B cell (primary cell): ENCODE results near the gene GRIK5. TPM values are rescaled to one million over a fixed set of nuclear protein-coding genes. Genes with fewer than 3 reads are reported as not detected.

Experiments used
- ATAC-seq: fragments of 200-7000 bp; cut with Tn5 transposase; one replicate; pipeline ENCODE4 v1.10.0; 2021; ENCODE audit warnings: low read depth, mild to moderate bottlenecking, moderate number of reproducible peaks, moderate library complexity
- CTCF ChIA-PET: fragments of 350-600 bp; sonication (Branson Sonifier 250); formaldehyde crosslinking; loops from one replicate; lab custom pipeline; 2021; ENCODE audit warnings: antibody characterized with exemption, inconsistent platforms; lab: Charles Lee
- POLR2A ChIA-PET: fragments of 350-600 bp; sonication (Branson Sonifier 250); formaldehyde crosslinking; loops from one replicate; lab custom pipeline; 2021; ENCODE audit warnings: antibody characterized with exemption; lab: Charles Lee
- DNase-seq: peaks from one replicate; pipeline ENCODE4 v3.0.0; 2013
- H2AFZ ChIP-seq: 2 replicates; pipeline ENCODE4 v1.6.1; 2012; ENCODE audit warnings: mild to moderate bottlenecking, low read depth, low read length; ENCODE audit not compliant: insufficient read depth, poor library complexity, severe bottlenecking
- H3K27ac ChIP-seq, 2 donors: 1 replicate in 1 of 2; 2 replicates in 1 of 2; pipeline ENCODE4 v1.5.1; 2012 to 2013; ENCODE audit warnings: low read length in 2 of 2, mild to moderate bottlenecking in 2 of 2, moderate library complexity in 1 of 2
- H3K27me3 ChIP-seq, 4 experiments: fragments of 200-600 bp in 1 of 4; sonication (generic) in 1 of 4; replicated peaks in 1 of 4; 1 replicate in 2 of 4; 2 replicates in 2 of 4; pipeline versions ENCODE4 v1.6.1 to v1.7.0; 2013 to 2016; ENCODE audit warnings: low read length in 3 of 4, mild to moderate bottlenecking in 2 of 4, mixed read lengths in 1 of 4, moderate library complexity in 1 of 4; ENCODE audit not compliant: insufficient read depth in 4 of 4, control insufficient read depth in 3 of 4; ENCODE audit errors: control extremely low read depth in 1 of 4
- H3K36me3 ChIP-seq, 2 experiments: replicated peaks in 1 of 2; 1 replicate in 1 of 2; 2 replicates in 1 of 2; pipeline versions ENCODE4 v1.6.1 to v1.7.1; 2013; ENCODE audit warnings: low read length in 1 of 2; ENCODE audit not compliant: insufficient read depth in 2 of 2, control insufficient read depth in 1 of 2; ENCODE audit errors: control extremely low read depth in 1 of 2, extremely low read depth in 1 of 2
- H3K4me1 ChIP-seq, 2 donors: fragments of 200-600 bp in 1 of 2; sonication (generic) in 1 of 2; 1 replicate in 1 of 2; 2 replicates in 1 of 2; pipeline versions ENCODE4 v1.5.1 to v1.6.1; 2013 to 2017; ENCODE audit warnings: low read length in 2 of 2; ENCODE audit not compliant: control insufficient read depth in 2 of 2, insufficient read depth in 2 of 2
- H3K4me2 ChIP-seq: replicated peaks from 2 replicates; pipeline ENCODE3; 2012; ENCODE audit warnings: mild to moderate bottlenecking, low read depth, low read length; ENCODE audit not compliant: poor library complexity, severe bottlenecking
- H3K4me3 ChIP-seq, 5 experiments: fragments of 200-600 bp in 1 of 5; sonication (generic) in 1 of 5; 1 replicate in 3 of 5; 2 replicates in 2 of 5; pipeline versions ENCODE4 v1.5.1 to v1.7.0; 2011 to 2016; ENCODE audit warnings: low read length in 4 of 5, mild to moderate bottlenecking in 4 of 5, low read depth in 2 of 5, control low read depth in 1 of 5, moderate library complexity in 1 of 5; ENCODE audit not compliant: insufficient read depth in 1 of 5; ENCODE audit errors: control extremely low read depth in 1 of 5, extremely low read depth in 1 of 5
- H3K79me2 ChIP-seq: fragments of 200-600 bp; sonication (generic); one replicate; pipeline ENCODE4 v1.6.0; 2016; ENCODE audit warnings: low read length; ENCODE audit not compliant: control insufficient read depth, insufficient read depth
- H3K9ac ChIP-seq: fragments of 200-600 bp; sonication (generic); 2 replicates; pipeline ENCODE4 v1.6.1; 2017; ENCODE audit warnings: mild to moderate bottlenecking, low read length, moderate library complexity
- H3K9me3 ChIP-seq, 3 donors: one replicate each; pipeline versions ENCODE4 v1.6.1 to v1.7.1; 2013; ENCODE audit warnings: low read length in 2 of 3; ENCODE audit not compliant: control insufficient read depth in 2 of 3, insufficient read depth in 1 of 3; ENCODE audit errors: control extremely low read depth in 1 of 3
- H4K20me1 ChIP-seq: 2 replicates; pipeline ENCODE4 v1.6.0; 2012; ENCODE audit warnings: mild to moderate bottlenecking, low read length; ENCODE audit not compliant: insufficient read depth, control insufficient read depth, poor library complexity, severe bottlenecking
- H3K27ac Mint-ChIP-seq: one replicate; pipeline ENCODE4 v1.8.0; 2021; ENCODE audit warnings: mixed read lengths
- H3K27me3 Mint-ChIP-seq: one replicate; pipeline ENCODE4 v1.8.0; 2021; ENCODE audit warnings: mixed read lengths
- H3K4me1 Mint-ChIP-seq: one replicate; pipeline ENCODE4 v1.8.0; 2021; ENCODE audit warnings: mixed read lengths
- H3K4me3 Mint-ChIP-seq: one replicate; pipeline ENCODE4 v1.8.0; 2021; ENCODE audit warnings: mixed read lengths
- H3K9me3 Mint-ChIP-seq: one replicate; pipeline ENCODE4 v1.8.0; 2022; ENCODE audit warnings: mixed read lengths; ENCODE audit not compliant: insufficient read depth
- CTCF ChIP-seq: fragments of 200-600 bp; IDR thresholded peaks from one replicate; pipeline ENCODE4 v1.8.0; 2022; ENCODE audit warnings: antibody characterized with exemption, mild to moderate bottlenecking
- EZH2 ChIP-seq: IDR thresholded peaks from 2 replicates; pipeline ENCODE4 v1.6.1; 2012; ENCODE audit warnings: borderline replicate concordance, low read depth, mild to moderate bottlenecking, moderate library complexity, low read length; ENCODE audit not compliant: insufficient read depth, poor library complexity, severe bottlenecking
- WGBS: methylation state at CpG from one replicate; pipeline ENCODE4 v1.1.5; 2013; ENCODE audit warnings: missing lambda C conversion rate; ENCODE audit not compliant: insufficient coverage; 5-methylcytosine and 5-hydroxymethylcytosine counted together
- intact Hi-C: fragments of 100-400 bp; cut with micrococcal nuclease; formaldehyde crosslinking; loops from one replicate; pipeline ENCODE4 v1.10.0; 2022
- polyA plus RNA-seq: library from polyadenylated mRNA; depleted of rRNA; stranded (reverse); fragments of >200 nt; gene quantifications from 2 replicates; pipeline ENCODE4 v1.2.3, GENCODE V29; 2012
- total RNA-seq, 2 donors: library from RNA; stranded (reverse); fragments of 120-200 nt in 1 of 2; gene quantifications; 1 replicate in 1 of 2; 2 replicates in 1 of 2; pipeline versions ENCODE4 v1.2.3 to v1.2.4, GENCODE V29; 2013 to 2022

GRIK5 gene
- total and polyA plus RNA-seq, 2 donors (not counting 1 experiment from before 2014, with no cell fraction given) = 0.09 to 0.27 TPM

DNA sequence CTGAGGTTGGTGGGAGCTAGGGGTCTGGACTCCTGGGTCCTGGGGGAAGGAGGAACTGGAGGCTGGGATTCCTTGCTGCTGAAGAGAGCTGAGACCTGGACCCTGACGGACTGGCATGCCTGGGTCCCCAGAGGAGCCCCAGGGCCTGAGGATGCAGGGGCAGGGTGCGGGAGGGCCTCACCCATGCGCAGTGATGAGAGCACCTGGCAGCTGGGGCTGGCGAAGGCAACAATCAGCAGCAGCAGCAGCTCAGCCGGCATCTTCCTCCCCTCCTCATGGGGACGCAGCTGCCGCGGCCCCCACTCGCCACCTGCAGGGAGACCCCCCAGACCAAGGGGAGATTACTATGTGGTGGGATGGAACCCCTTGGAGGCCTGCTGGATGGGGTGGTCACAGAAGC lies 4.5 kb downstream of the GRIK5 start:
- Mint-ChIP-seq H3K9me3 (no peaks in the 10 kb centered on the region), H3K4me1 (no peaks in the 10 kb centered on the region), H3K27ac (no peak overlapping the region), H3K4me3 (no peak overlapping the region), H3K27me3 (peaks cover 18% of the 10 kb centered on the region)
- CTCF ChIA-PET = interaction anchor here (1.0 kb wide), 1 partner anchor 30 kb away, joined by 4 read pairs; no protein-coding TSS in a partner anchor
- intact Hi-C loops = no loop called here
- H4K20me1 ChIP-seq = no peaks in the 10 kb centered on the region
- H3K9me3 ChIP-seq = no peaks in the 10 kb centered on the region
- no peak overlapping the region for H3K27ac ChIP-seq
- peaks cover 12 to 21% of the 10 kb centered on the region in 2 donors for H3K4me1 ChIP-seq
- H2AFZ ChIP-seq = no peak overlapping the region
- no peak for TF ChIP-seq CTCF
- TF ChIP-seq EZH2 = no peak
- H3K36me3 ChIP-seq = no peaks in the 10 kb centered on the region
- H3K9ac ChIP-seq = no peak overlapping the region
- peaks cover 0 to 43% (median 23%) of the 10 kb centered on the region in 4 experiments for H3K27me3 ChIP-seq
- no peaks in the 10 kb centered on the region for H3K79me2 ChIP-seq
- no peak for DNase-seq
- no peak for ATAC-seq
- 100% methylated on average over 3 of the region's 9 CpGs for WGBS
- no peak overlapping the region for H3K4me2 ChIP-seq
- POLR2A ChIA-PET = interaction anchor here (0.6 kb wide), 1 partner anchor 68 kb away, joined by 4 read pairs; no protein-coding TSS in a partner anchor
- H3K4me3 ChIP-seq = no peak overlapping the region

DNA sequence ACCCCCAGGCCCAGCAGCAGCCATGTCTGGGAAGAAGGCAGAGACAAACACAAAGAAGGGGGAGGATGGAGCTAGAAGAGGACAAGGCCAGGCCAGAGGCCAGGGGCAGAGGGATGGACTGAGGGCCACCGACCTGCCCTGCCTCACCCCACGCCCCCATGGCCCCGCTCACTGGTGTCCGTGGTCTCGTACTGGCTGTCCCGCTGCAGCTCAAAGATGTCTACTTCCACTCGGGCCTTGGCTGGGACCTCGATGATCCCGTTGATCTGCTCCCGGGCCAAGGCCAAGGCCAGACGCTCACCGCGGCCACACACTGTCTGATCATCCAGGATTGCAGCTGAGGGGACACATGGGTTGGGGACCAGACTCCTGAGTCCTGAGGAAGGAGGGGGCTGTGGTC lies 5.0 kb downstream of the GRIK5 start:
- Histone ChIP-seq H3K27me3 (peaks cover 0 to 38% (median 21%) of the 10 kb centered on the region in 4 experiments), H2AFZ (no peak overlapping the region), H3K79me2 (no peaks in the 10 kb centered on the region), H3K4me1 (peaks cover 12 to 18% of the 10 kb centered on the region in 2 donors), H3K9me3 (no peaks in the 10 kb centered on the region), H4K20me1 (no peaks in the 10 kb centered on the region), H3K36me3 (no peaks in the 10 kb centered on the region), H3K4me3 (no peak overlapping the region), H3K4me2 (no peak overlapping the region), H3K27ac (no peak overlapping the region), H3K9ac (no peak overlapping the region)
- 97% methylated on average over 13 of the region's 13 CpGs for WGBS
- Mint-ChIP-seq H3K4me3 (no peak overlapping the region), H3K4me1 (no peaks in the 10 kb centered on the region), H3K9me3 (no peaks in the 10 kb centered on the region), H3K27ac (no peak overlapping the region), H3K27me3 (peaks cover 15% of the 10 kb centered on the region)
- ChIA-PET CTCF (interaction anchor here (0.9 kb wide), 1 partner anchor 31 kb away, joined by 3 read pairs; no protein-coding TSS in a partner anchor), POLR2A (interaction anchor here (0.6 kb wide), 1 partner anchor 68 kb away, joined by 4 read pairs; no protein-coding TSS in a partner anchor)
- no peak for DNase-seq
- ATAC-seq = no peak
- intact Hi-C loops = no loop called here
- TF ChIP-seq CTCF (no peak), EZH2 (no peak)
